GM18499 (cell line): ENCODE measurements around the gene VAT1L.

Source experiments
- ATAC-seq: cut with Tn5 transposase; IDR thresholded peaks from one replicate; pipeline ENCODE4 v1.9.1; 2021; ENCODE audit warnings: moderate number of reproducible peaks; ENCODE audit not compliant: insufficient read depth, unreplicated experiment

Gene VAT1L, protein sequence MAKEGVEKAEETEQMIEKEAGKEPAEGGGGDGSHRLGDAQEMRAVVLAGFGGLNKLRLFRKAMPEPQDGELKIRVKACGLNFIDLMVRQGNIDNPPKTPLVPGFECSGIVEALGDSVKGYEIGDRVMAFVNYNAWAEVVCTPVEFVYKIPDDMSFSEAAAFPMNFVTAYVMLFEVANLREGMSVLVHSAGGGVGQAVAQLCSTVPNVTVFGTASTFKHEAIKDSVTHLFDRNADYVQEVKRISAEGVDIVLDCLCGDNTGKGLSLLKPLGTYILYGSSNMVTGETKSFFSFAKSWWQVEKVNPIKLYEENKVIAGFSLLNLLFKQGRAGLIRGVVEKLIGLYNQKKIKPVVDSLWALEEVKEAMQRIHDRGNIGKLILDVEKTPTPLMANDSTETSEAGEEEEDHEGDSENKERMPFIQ

DNA sequence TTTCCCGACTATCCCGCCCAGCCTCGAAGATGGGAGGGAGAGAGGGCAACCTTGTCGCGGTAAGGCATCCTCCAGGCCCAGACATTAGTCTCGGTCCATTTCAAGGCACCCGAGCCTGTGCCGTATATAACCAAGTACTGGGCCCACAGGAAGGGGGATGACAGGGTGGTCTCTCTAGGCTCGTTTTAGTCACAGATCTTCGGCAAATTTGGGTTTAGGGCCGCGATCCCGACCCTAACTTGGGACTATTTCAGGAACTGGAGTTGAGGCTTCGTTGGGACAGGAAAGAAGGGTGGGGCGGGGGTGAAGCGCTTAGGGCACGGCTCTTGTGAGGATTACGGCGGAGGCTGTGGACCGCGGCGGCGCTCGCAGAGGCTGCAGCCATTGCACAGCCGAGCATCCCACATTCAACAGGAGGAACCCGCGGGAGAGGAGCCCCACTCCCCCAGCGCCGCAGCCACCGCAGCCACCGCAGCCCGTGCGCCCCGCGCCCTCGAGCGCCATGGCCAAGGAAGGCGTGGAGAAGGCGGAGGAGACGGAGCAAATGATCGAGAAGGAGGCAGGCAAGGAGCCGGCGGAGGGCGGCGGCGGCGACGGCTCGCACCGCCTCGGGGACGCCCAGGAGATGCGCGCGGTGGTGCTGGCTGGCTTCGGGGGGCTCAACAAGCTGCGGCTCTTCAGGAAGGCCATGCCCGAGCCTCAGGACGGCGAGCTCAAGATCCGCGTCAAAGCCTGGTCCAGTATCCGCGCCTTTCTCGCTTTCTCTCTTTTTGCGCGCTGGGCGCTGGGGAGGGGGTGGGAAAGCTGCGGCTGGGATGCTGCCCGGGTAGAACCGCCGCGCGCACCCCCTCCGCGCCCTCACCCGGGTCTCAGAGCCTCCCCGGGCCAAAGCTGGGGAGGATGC is at the start of gene VAT1L:
Gene VAT1L, plus strand, starts transcription at position 384 of the 904 bp plus-strand sequence. Its CDS starts 119 bp downstream, at position 503.
- ATAC-seq = no peak

DNA sequence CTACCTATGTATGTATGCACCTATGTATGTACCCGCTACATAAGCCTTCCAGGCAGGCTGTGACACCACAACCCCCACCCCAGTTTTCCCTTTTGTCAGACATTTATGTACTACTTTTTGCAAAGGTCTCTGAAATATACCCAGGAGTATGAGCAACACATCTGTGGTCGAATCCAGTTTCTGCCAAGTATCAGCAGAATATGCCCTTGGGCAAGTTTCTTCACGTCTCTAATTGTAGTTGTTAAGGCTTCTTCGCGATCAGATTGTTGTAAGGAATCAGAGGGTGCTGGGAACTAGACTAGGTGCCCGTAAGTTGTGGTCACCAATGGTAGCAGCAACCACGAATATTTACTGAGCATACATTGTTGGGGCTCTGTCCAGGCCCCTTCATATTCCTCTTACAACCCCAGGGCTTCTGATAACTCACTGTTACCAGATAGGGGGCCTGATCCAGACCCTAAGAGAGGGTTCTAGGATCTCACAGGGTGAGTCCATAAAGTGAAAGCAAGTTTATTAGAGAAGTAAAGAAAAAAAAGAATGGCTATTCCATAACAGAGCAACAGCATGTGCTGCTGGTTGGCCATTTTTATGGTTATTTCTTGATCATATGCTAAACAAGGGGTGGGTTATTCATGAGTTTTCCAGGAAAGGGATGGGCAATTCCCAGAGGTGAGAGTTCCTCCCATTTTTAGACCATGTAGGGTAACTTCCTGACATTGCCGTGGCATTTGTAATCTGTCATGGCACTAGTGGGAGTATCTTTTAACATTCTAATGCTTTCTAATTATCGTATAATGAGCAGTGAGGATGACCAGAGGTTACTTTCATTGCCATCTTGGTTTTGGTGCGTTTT is 49.4 kb upstream of the VAT1L start:
- ATAC-seq = no peak

DNA sequence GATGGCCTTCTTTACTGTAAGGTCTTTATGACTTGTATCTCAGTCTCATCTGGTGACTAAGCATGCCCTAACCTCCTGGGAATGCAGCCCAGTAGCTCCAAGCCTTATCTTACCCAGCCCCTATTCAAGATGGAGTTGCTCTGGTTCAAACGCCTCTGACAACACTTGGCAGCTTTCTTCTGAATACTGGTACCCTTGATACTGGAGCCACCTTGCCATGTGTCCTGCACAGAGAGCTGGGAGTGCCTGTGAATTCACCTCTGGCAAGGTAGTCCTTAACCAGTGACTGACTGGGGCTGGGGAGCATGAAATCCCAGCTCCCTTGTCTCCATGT is 48.8 kb upstream of the VAT1L start:
- ATAC-seq = no peak

DNA sequence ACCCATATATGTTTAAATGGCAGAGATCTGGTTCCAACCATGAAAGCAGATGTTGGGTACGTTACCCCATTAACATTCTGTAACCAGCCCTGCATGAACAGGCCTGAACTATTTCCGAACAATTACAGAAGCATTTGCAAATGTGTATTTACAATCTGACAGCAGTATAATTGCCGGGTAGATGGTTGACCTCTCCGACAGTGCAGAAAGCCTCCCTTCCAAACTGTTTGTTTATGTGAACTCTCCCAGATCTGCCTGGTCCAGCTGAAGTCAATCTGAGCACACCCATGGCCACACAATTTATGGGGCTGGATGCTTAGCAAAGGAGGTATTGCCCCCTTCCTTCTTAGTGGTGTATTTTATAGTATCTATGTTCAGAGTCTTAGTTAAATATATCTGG is 44.2 kb upstream of the VAT1L start:
- ATAC-seq = no peak

DNA sequence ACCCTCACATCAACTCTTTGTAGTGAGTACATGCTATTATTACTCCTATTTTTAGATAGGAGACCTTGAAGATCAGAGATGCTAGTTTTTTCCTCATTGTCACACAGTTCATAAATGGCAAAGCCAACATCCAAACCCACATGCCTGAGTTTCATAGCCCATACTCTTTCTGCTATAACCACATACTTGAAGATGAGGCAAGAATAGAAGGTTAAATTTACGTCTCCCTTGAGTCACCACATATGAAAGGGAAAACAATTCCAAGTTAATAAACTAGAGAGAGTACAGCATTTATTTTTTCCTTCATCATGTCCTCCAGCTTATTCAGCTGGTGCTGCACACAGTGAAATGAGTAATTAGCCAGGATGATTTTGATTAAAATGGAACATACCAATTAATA is 42.4 kb upstream of the VAT1L start:
- no peak for ATAC-seq

DNA sequence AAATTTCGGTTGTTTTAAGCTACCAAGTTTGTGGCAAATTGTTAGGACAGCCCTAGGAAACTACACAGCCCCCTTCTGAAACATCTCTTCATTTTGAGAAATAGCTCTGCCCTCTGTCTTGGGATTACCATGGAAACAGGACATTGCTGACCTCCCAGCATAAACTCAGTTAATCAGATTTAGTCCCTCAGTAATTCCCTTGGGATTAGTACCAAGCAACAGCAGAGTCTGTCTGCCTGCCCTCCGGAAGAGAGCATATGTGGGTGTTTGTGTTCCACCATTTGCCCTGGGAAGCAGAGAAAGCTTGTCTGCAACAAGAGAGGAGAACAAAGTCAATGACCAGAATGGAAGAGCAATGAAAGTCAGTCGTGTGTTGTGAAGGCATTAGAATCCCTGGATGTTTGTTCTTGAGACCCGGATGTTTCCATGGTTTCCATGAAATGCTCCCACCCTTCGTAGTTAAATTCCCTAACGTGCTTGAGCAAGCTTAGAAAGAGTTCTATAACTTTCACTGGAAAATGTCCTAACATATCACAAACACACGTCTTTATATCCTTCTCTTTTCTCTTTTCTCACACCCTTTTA is 39.9 kb upstream of the VAT1L start:
- ATAC-seq = no peak

DNA sequence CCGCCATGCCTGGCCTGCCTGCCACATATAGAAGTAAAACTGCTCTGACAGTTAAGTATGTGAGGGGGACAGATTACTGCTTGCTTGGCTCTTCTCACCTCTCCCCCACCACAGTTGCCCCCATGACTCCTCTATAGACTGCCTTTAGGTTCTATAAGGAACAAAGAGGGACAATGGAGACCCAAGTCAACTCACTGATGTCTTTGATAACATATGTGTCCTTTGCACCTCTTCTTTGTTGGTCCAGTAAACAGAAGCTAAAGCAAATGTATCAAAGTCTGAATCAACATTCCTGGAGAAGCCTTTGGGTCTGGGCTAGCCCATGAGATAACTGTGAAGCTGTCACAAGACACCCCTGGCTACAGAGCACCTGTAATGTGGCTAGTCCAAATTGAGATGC is 38.9 kb upstream of the VAT1L start:
- no peak for ATAC-seq

DNA sequence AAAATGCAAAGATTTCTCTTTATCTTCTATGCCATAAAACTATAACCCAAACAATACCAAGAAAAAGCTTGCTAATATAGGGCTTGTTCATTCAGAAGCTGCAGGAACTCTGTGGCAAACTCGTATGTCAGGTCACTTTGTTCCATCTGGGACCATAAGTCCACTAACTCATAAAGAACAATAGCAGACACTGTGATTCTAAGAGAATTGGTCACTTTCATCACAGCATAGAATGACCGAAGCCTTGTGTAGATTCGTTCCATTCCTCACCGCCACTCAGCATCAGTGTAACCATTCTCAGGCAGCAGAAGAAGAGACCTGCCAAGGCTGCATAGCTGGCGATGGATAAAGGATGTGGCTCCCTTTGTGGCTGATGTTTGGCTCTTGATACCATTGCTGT is 30.3 kb upstream of the VAT1L start:
- no peak for ATAC-seq

DNA sequence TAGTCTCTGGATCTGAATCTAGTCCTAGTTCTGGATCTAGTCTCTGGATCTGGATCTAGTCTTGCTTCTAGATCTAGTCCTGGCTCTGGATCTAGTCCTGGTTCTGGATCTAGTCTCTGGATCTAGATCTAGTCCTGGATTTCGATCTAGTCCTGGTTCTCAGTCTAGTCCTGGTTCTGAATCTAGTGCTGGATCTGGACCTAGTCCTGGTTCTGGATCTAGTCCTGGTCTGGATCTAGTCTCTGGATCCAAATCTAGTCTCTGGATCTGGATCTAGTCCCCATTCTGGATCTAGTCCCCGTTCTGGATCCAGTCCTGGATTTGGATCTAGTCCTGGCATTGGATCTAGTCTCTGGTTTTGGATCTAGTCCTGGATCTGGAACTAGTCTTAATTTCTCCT is 29.9 kb upstream of the VAT1L start:
- no peak for ATAC-seq

DNA sequence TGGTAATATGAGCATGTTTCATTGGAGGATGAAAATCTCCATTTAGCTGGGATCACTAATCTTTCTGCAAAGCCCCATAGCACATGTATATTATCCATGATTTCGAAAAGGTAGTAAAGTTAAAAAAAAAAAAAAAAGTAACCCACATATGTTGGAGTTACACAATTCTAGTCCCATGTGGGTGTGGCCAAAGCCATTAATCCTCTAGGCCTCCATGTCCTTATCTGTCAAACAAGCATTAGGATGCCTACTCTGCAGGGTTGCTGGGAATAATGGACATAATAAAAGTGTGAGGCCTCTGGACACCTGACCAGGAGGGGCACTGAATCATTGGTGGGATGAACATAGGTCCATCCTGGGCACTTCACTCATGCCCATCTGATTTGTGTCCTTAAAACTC is 29.2 kb upstream of the VAT1L start:
- ATAC-seq = no peak

DNA sequence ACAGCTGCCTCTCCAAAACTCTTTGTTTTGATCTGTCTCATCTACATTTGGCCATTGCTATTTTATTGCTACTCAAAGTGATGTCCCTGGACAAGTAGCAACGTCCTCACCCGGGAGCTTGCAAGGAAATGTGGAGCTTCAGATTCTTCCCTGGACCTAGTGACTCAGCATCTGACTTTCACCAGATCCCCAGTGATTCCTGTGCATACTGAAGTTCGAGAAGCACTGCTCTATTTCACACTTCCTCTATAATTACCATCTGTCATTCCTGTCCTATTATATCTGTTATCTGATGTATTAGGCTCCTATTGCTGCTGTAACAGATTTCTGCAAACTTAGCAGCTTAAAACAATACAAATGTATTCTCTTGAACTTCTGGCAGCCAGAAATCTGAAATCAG is 28.5 kb upstream of the VAT1L start:
- ATAC-seq = no peak

DNA sequence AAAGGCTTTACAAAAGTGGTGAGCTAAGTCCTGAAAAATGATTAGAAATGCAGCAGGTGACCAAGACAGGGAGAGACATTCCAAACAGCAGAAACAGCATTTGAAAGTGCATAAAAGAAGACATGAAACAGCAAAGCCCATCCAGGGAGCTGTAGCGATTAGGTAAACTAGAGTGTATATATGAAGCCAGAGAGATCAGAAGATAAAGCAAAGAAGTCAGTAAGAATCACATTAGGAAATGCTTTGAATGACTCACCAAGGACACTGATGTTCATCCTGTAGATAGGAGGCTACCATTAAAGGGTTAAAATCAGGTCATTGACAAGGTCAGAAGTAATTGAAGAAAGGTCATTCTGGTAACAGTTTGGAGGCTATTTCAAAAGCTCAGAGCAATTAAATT is 27.6 kb upstream of the VAT1L start:
- no peak for ATAC-seq

DNA sequence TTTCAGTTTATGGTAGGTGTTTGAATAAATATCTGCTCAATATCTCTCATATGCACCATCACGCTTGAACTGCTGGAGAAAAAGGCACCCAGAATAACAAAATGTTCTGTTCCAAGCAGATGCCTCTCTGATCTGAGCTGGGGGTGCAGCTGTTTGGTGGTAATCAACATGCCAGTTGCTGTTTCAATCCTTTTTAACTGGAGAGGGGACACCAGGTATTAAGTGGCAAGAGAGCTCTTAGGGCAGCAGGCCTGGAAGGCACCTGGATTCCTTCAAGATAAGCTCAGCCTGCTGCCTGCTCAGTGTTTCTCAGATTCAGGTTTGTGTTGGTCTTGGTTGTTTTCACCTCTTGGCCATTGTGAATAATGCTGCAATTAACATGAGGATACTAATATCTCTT is 27.2 kb upstream of the VAT1L start:
- ATAC-seq = no peak

DNA sequence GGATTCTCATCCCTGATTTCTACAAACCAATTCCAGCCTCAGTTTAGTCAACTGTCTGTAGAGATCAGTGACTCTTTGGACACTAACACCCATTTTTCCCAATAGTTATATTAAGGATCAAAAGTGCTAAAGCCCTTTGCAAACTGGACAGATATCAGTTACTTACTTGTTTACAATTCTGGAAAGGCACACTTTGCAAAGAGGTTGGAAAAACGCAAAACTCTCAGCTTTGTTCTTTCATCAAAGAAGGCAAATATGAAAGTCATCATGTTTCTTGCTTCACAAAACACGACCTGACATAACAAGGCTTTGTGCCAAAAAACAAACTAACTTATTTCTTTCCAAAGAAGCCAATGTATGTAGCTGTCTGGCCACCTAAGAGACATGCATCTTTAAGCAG is 26.1 kb upstream of the VAT1L start:
- ATAC-seq = no peak

DNA sequence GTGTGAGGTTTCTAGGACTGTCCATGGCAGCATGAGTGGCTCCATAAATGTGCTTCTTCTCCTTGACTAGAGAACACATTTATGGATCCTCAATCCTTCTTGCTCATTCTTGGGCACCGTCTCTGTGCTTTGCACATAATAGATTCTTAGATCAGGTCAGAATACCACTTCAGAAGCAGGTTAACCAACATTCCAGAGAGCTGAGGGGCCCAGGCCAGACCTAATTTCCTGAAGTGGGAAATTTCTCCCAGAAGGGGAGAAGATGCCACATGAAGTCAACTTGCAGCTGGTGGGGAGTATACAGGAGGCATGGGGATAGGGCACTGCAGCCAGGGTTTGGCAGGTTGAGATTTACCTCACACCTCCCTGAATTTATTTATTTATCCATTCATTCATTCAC is 24.4 kb upstream of the VAT1L start:
- ATAC-seq = no peak

DNA sequence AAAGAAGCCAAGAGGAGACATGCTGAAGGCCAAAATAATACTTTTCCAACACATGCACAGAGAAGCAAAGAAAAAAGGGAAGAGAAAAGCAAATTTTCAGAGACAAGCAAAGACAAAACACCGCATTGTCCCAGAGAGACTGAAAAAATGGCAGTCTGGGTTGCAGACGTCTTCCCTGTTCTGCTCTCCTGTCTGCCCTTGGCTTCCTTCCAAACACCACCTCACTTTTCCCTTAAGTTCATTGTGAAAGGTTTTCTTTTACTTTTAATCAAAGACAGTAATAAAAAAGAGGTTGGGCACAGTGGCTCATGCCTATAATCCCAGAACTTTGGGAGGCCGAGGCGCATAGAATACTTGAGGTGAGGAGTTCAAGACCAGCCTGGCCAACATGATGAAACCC is 21.2 kb upstream of the VAT1L start:
- no peak for ATAC-seq

DNA sequence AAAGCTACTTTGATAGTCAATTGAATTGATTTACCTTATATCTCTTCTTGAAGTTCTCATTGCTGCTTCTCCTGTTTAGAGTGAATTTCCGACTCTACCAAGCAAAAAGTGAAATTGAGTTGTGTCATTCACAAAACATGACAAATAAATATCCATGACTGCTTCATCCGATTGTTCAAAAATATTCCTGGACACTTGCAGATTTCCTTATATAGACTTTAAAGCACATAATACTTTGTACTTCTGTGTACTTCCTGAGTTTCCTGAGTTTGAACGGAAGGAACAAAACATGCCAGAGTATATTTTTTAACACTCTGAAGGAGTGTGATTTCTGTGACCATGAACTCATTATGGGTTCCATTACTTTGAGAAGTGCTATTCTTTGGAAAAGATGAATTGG is 20.5 kb upstream of the VAT1L start:
- no peak for ATAC-seq

DNA sequence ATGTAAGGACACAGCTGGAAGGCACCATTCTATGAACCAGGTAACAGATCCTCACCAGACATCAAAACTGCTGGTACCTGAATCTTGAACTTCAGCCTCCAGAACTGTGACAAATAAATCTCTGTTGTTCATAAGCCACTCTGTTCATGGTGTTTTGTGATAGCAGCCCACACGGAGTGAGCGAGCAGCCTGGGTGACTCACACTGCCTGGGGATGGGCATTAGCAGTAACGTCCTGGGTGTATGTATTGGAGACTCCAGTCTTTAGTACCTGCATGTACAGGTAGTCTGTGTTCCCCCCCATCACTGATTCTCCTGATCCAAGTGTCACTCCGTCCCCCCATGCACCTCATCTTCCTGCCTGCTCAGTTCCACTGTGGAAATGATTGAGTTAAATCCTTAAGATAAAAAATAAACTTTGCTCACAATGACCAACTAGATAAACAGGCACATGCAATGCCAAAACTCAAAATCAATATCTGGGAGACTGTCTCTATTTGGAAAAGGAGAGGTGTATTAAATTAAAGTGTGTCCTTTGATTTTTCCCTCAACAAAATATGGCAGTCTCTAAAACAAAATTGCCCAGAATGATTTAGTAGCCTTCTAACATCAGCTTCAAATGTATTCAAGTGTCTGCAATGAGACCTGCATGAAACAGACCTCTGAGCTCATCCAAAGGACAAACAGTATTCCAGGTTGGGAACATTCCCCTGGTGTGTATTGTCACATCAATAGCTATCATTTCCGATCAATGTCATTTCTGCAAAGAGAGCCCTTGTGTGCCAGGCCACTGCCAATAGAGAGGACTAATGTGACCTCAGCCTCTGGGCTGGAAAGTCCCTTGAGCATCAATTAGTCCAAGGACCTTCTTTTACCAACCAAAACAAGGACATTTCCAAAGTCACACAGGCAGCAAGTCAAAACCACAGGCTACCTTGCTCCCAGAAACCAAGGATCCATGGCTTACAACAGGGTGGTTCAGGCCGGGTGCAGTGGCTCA is 12.2 kb upstream of the VAT1L start:
- ATAC-seq = no peak

DNA sequence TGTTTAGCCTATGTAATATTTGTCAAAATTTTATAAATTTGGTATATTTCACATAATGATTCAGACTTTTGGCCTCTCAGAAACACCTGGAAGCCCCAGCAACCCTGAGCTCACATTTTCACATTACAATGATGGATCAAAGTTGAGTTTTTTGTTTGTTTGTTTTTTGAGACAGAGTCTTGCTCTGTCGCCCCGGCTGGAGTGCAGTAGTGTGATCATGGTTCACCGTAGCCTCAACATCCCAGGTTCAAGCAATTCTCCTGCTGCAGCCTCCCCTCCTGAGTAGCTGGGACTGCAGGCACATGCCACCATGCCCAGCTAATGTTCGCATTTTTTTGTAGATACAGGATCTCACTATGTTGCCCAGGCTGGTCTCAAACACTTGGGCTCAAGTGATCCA is 10.6 kb upstream of the VAT1L start:
- ATAC-seq = no peak
